Measurements from ENCODE around the gene GDF11. TPM values are rescaled to one million over a fixed set of nuclear protein-coding genes. Genes with fewer than 3 reads are reported as not detected.
A peak's percentile ranks its signal among the peaks of the same experiment; 100 is the strongest.

GDF11 gene
- total RNA-seq, 1 experiment from 2014 or later, result 31.8 TPM

DNA sequence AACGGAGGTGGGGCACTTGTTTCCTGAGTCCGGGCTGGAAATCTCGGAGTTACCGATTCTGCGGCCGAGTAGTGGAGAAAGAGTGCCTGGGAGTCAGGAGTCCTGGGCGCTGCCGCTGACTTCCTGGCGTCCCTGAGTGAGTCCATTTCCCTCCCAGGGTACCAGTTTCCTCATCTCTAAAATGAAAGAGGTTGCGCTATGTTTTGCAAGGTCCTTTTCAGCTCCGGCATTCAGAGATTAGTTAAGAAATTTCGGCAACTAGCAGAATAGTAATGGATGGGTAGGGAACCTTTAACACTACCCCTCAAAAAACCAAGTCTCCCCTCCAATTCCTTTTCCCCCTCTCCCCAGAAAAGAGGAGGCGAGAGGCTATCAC is 26.4 kb upstream of the GDF11 start:
- Histone ChIP-seq H3K9me3 (ENCODE audit: control insufficient read depth, low read depth, low read length) (no peaks in the 10 kb centered on the region), H2BK120ac (ENCODE audit: low read depth, low read length, poor library complexity, severe bottlenecking) (no peak overlapping the region), H3T11ph (ENCODE audit: low read length) (no peak overlapping the region), H4K5ac (ENCODE audit: insufficient read length, low read depth, low read length) (no peak overlapping the region), H3K14ac (ENCODE audit: insufficient read depth, low read length) (no peak overlapping the region), H3K79me1 (ENCODE audit: insufficient read depth, low read depth, low read length, poor library complexity, severe bottlenecking) (no peaks in the 10 kb centered on the region), H3K27ac (ENCODE audit: insufficient read length, low read depth, low read length) (no peak overlapping the region), H3K27me3 (ENCODE audit: insufficient read depth, low read length) (no peaks in the 10 kb centered on the region; the same call in 1 of the 2 replicates), H3K56ac (ENCODE audit: insufficient read length, low read depth, low read length) (no peak overlapping the region), H3K23ac (ENCODE audit: insufficient read length, low read depth, low read length) (no peak overlapping the region), H4K8ac (replicated peaks; ENCODE audit: insufficient read length, low read depth, low read length) (no peak overlapping the region), H2BK20ac (ENCODE audit: low read depth, low read length, poor library complexity, severe bottlenecking) (no peak overlapping the region), H3K4ac (ENCODE audit: low read depth, low read length) (no peak overlapping the region), H3K79me2 (ENCODE audit: insufficient read depth, low read length) (no peaks in the 10 kb centered on the region), H3K23me2 (ENCODE audit: insufficient read length, low read depth, low read length, poor library complexity, severe bottlenecking) (peaks cover 9% of the 10 kb centered on the region), H3K4me2 (ENCODE audit: insufficient read depth, insufficient read length, low read length) (peak overlapping the region; percentile 71), H3K9ac (ENCODE audit: extremely low read depth, insufficient read length, low read length) (peak overlapping the region; percentile 61), H2BK12ac (ENCODE audit: insufficient read length, low read depth, low read length) (no peak overlapping the region), H2AK5ac (ENCODE audit: insufficient read length, low read length) (no peak overlapping the region), H2BK15ac (ENCODE audit: low read depth, low read length) (no peak overlapping the region), H3K18ac (ENCODE audit: insufficient read length, low read depth, low read length) (no peak overlapping the region), H3K4me1 (ENCODE audit: insufficient read depth, low read length) (peaks cover 13% of the 10 kb centered on the region; the same call in 1 of the 2 replicates), H2BK5ac (ENCODE audit: insufficient read length, low read length) (no peak overlapping the region), H4K20me1 (ENCODE audit: control insufficient read depth, insufficient read depth, insufficient read length) (no peaks in the 10 kb centered on the region), H4K91ac (ENCODE audit: insufficient read length, low read depth, low read length) (no peak overlapping the region), H2AFZ (ENCODE audit: low read length) (no peak overlapping the region)
- Mint-ChIP-seq H3K9me3 (peaks cover 0 to 3% of the 10 kb centered on the region in 2 experiments; a peak in 3 of 5 replicates), H3K27ac (peak overlapping the region; percentile 37 to 91 (median 80); a peak in 3 of 7 replicates), H3K4me1 (peaks cover 38 to 41% of the 10 kb centered on the region in 2 experiments), H3K27me3 (ENCODE audit: low read depth) (peaks cover 19% of the 10 kb centered on the region), H3K36me3 (ENCODE audit: insufficient read depth in 1 of 3, low read depth in 3 of 3) (peaks cover 0 to 8% (median 0%) of the 10 kb centered on the region in 3 experiments; a peak in 2 of 7 replicates), H3K4me3 (peak overlapping the region; percentile 90 to 91)
- TF ChIP-seq, protein P1, sequence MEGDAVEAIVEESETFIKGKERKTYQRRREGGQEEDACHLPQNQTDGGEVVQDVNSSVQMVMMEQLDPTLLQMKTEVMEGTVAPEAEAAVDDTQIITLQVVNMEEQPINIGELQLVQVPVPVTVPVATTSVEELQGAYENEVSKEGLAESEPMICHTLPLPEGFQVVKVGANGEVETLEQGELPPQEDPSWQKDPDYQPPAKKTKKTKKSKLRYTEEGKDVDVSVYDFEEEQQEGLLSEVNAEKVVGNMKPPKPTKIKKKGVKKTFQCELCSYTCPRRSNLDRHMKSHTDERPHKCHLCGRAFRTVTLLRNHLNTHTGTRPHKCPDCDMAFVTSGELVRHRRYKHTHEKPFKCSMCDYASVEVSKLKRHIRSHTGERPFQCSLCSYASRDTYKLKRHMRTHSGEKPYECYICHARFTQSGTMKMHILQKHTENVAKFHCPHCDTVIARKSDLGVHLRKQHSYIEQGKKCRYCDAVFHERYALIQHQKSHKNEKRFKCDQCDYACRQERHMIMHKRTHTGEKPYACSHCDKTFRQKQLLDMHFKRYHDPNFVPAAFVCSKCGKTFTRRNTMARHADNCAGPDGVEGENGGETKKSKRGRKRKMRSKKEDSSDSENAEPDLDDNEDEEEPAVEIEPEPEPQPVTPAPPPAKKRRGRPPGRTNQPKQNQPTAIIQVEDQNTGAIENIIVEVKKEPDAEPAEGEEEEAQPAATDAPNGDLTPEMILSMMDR (conservative IDR thresholded peaks at IDR 0.05), result no peak
- no peak for DNase-seq
- WGBS (ENCODE audit: extremely low coverage, insufficient read length, low lambda C conversion rate), result no CpG with 5 or more reads among the region's 13 CpGs
